ENCODE results near the gene MOB3A. TPM values are rescaled to one million over a fixed set of nuclear protein-coding genes. Genes with fewer than 3 reads are reported as not detected.
A peak's percentile ranks its signal among the peaks of the same experiment; 100 is the strongest.

Gene MOB3A
- total and polyA plus RNA-seq, 9 of the 15 experiments (the other 6 are each of a cell fraction or from before 2014, with no cell fraction given), result 1.1 to 24.1 (median 6.0) TPM

DNA sequence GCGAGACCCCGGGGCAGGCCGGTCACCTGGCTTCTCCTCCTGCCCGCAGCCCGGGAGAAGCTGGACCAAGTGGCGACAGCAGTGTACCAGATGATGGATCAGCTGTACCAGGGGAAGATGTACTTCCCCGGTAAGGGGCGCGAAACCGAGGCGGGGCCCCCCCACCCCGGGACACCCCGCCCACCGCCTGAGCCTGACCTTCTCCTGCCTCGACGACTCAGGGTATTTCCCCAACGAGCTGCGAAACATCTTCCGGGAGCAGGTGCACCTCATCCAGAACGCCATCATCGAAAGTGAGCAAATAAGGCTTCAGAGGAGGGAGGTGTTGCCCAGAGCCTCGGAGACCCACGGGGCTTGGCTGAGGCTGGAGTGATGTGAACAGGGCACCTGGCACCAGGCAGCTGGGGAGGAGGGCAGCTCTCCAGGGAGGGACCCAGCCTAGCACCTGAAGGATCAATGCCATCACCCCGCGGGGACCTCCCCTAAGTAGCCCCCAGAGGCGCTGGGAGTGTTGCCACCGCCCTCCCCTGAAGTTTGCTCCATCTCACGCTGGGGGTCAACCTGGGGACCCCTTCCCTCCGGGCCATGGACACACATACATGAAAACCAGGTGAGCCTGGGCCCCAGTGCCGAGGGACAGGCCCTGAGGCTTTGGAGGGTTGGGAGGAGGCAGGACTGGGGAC is 1.2 kb upstream of the MOB3A start (continued):
- TF ChIP-seq, protein P1, sequence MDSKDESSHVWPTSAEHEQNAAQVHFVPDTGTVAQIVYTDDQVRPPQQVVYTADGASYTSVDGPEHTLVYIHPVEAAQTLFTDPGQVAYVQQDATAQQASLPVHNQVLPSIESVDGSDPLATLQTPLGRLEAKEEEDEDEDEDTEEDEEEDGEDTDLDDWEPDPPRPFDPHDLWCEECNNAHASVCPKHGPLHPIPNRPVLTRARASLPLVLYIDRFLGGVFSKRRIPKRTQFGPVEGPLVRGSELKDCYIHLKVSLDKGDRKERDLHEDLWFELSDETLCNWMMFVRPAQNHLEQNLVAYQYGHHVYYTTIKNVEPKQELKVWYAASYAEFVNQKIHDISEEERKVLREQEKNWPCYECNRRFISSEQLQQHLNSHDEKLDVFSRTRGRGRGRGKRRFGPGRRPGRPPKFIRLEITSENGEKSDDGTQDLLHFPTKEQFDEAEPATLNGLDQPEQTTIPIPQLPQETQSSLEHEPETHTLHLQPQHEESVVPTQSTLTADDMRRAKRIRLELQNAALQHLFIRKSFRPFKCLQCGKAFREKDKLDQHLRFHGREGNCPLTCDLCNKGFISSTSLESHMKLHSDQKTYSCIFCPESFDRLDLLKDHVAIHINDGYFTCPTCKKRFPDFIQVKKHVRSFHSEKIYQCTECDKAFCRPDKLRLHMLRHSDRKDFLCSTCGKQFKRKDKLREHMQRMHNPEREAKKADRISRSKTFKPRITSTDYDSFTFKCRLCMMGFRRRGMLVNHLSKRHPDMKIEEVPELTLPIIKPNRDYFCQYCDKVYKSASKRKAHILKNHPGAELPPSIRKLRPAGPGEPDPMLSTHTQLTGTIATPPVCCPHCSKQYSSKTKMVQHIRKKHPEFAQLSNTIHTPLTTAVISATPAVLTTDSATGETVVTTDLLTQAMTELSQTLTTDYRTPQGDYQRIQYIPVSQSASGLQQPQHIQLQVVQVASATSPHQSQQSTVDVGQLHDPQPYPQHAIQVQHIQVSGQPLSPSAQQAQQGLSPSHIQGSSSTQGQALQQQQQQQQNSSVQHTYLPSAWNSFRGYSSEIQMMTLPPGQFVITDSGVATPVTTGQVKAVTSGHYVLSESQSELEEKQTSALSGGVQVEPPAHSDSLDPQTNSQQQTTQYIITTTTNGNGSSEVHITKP (IDR thresholded peaks at IDR 0.05; ENCODE audit: partially characterized antibody), result no peak
- no peak for TF ChIP-seq POLR2AphosphoS2 (IDR thresholded peaks at IDR 0.05; ENCODE audit: low read length)

DNA sequence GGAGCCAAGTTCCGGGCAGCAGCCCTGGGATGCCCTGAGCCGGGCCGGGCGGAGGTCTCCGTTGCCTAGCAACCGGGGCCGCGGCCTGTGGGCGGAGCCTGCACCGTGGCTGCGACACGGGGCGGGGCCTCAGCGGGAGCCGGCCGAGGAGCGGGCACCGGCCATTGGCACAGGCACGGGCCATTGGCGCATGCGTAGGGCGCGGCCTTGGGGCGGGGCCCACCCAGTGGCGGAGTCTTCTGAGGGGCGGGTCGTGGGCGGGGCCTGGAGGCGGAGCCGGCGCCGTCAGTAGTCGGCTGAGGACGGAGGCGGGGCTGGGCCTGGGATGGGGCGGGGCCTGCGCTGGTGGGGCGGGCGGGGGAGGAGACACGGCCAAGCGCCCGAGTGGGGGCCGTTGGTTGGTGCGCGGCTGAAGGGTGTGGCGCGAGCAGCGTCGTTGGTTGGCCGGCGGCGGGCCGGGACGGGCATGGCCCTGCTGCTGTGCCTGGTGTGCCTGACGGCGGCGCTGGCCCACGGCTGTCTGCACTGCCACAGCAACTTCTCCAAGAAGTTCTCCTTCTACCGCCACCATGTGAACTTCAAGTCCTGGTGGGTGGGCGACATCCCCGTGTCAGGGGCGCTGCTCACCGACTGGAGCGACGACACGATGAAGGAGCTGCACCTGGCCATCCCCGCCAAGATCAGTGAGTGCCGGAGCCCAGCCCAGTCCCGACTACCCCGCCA is 515 bp upstream of the MOB3A start, which contains the start of gene IZUMO4:
IZUMO4 (plus strand) TSS at position 436 of the 723 bp plus-strand sequence; CDS start at position 467, 31 bp downstream.
- H3K27me3 ChIP-seq (ENCODE audit: control insufficient read depth in 2 of 2, insufficient read depth in 2 of 2, low read length in 2 of 2), result no peaks in the 10 kb centered on the region
- FAIRE-seq (peak; percentile 85), ATAC-seq (peak; percentile 94), DNase-seq (ENCODE audit: extremely low read depth in 1 of 4, low spot score in 3 of 4) (peak; percentile 97 to 99 (median 98))
- H3K4me1 ChIP-seq (replicated peaks in 1 of 2; ENCODE audit: control insufficient read depth in 2 of 2, insufficient read depth in 2 of 2, low read length in 2 of 2), result peaks cover 5 to 62% of the 10 kb centered on the region in 2 experiments; a peak in 4 of 5 replicates
- in situ Hi-C loops (cut with MboI) (no loop called here), intact Hi-C loops (cut with micrococcal nuclease) (no loop called here)
- H3K9me1 ChIP-seq (ENCODE audit: control insufficient read depth, insufficient read depth, low read length), result no peaks in the 10 kb centered on the region
- no peaks in the 10 kb centered on the region for H3K9me3 ChIP-seq (replicated peaks; ENCODE audit: control insufficient read depth, insufficient read depth, low read depth, low read length)
- H3K79me2 ChIP-seq (ENCODE audit: control insufficient read depth, insufficient read depth, low read length), result peaks cover 25% of the 10 kb centered on the region
- peak within 1 kb of the TSS; percentile 77 to 94 for H3K9ac ChIP-seq (ENCODE audit: insufficient read depth in 1 of 2, low read depth in 2 of 2, low read length in 2 of 2)
- H3K27ac ChIP-seq (ENCODE audit: extremely low read depth, low read depth, low read length), result peak within 1 kb of the TSS; percentile 88
- POLR2A ChIA-PET, result interaction anchor here (0.6 to 1.0 kb wide), 4 partner anchors 14 to 54 kb away, joined by 3 to 4 read pairs (median 3); no protein-coding TSS in a partner anchor
- peak within 1 kb of the TSS; percentile 97 for H3K4me3 ChIP-seq
- 1% methylated on average over 35 of the region's 70 CpGs for WGBS (ENCODE audit: insufficient coverage, low coverage, missing lambda C conversion rate)
- peak within 1 kb of the TSS; percentile 91 for H3K4me2 ChIP-seq (ENCODE audit: insufficient read depth, low read length)
- BruUV-seq (replicated peaks), result no TSS peak
- no peaks in the 10 kb centered on the region for H4K20me1 ChIP-seq (replicated peaks; ENCODE audit: control insufficient read depth, insufficient read depth, low read length)
- CTCF ChIA-PET (ENCODE audit: low intra/inter-chr PET ratio), result interaction anchor here (0.6 to 0.7 kb wide), 3 partner anchors 294 to 541 kb away, joined by 3 to 7 read pairs (median 3); no protein-coding TSS in a partner anchor
- H2AFZ ChIP-seq (ENCODE audit: low read depth, low read length), result peak within 1 kb of the TSS; percentile 97
- H3K36me3 ChIP-seq (ENCODE audit: control insufficient read depth, insufficient read depth, low read length), result peaks cover 27% of the 10 kb centered on the region; the same call in 2 of the 3 replicates
- TF ChIP-seq, protein P2, sequence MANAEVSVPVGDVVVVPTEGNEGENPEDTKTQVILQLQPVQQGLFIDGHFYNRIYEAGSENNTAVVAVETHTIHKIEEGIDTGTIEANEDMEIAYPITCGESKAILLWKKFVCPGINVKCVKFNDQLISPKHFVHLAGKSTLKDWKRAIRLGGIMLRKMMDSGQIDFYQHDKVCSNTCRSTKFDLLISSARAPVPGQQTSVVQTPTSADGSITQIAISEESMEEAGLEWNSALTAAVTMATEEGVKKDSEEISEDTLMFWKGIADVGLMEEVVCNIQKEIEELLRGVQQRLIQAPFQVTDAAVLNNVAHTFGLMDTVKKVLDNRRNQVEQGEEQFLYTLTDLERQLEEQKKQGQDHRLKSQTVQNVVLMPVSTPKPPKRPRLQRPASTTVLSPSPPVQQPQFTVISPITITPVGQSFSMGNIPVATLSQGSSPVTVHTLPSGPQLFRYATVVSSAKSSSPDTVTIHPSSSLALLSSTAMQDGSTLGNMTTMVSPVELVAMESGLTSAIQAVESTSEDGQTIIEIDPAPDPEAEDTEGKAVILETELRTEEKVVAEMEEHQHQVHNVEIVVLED (CRISPR knock-in tag; IDR thresholded peaks at IDR 0.05), result no peak
- TF ChIP-seq NUFIP1 (IDR thresholded peaks at IDR 0.05; ENCODE audit: partially characterized antibody), result no peak
- TF ChIP-seq, protein P3, sequence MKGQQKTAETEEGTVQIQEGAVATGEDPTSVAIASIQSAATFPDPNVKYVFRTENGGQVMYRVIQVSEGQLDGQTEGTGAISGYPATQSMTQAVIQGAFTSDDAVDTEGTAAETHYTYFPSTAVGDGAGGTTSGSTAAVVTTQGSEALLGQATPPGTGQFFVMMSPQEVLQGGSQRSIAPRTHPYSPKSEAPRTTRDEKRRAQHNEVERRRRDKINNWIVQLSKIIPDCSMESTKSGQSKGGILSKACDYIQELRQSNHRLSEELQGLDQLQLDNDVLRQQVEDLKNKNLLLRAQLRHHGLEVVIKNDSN (CRISPR knock-in tag; IDR thresholded peaks at IDR 0.05), result 0 out of 2 replicates have a peak, but pooled peaks have one; percentile 20
- no peak for TF ChIP-seq MCM2 (IDR thresholded peaks at IDR 0.05; ENCODE audit: low read depth)
- peak; percentile 16 for TF ChIP-seq SP1 (CRISPR knock-in tag; IDR thresholded peaks at IDR 0.05)
- TF ChIP-seq ZNF282 (CRISPR knock-in tag; IDR thresholded peaks at IDR 0.05), result peak; percentile 32; the same call in 1 of the 2 replicates
- peak in 1 of 2 experiments; percentile 68; a peak in 2 of 4 replicates for TF ChIP-seq HDAC1 (IDR thresholded peaks at IDR 0.05)

Measured in K562 (cell line).